Neural progenitor cell (in vitro differentiated cells): ENCODE data around the gene SHANK3.

ENCODE experiments used
- CTCF ChIP-seq: fragments of 200-600 bp; sonication (generic); IDR thresholded peaks from 2 replicates; pipeline ENCODE4 v1.5.1; 2017; ENCODE audit warnings: antibody characterized with exemption, mild to moderate bottlenecking
- EZH2 ChIP-seq: fragments of 200-600 bp; sonication (generic); IDR thresholded peaks from 2 replicates; pipeline ENCODE4 v1.6.1; 2017; ENCODE audit warnings: antibody characterized with exemption, mild to moderate bottlenecking, moderate library complexity
- EZH2phosphoT487 ChIP-seq: fragments of 200-600 bp; sonication (generic); IDR thresholded peaks from 2 replicates; pipeline ENCODE4 v1.6.1; 2017; ENCODE audit warnings: antibody characterized with exemption

- TF ChIP-seq CTCF (no peak), EZH2phosphoT487 (no peak), EZH2 (no peak)
Observed at GRCh38 chr22:50672471-50673230, at the start of gene SHANK3.
